GM12878 (cell line): ENCODE data around the gene HIVEP2. TPM values are rescaled to one million over a fixed set of nuclear protein-coding genes. Genes with fewer than 3 reads are reported as not detected.

ENCODE experiments used
- CBX5 ChIP-seq: sonication (generic); IDR thresholded peaks from 2 replicates; pipeline ENCODE4 v1.6.1; 2016; ENCODE audit warnings: low read depth, moderate library complexity, mild to moderate bottlenecking, inconsistent platforms
- CHD1 ChIP-seq: IDR thresholded peaks from 2 replicates; pipeline ENCODE4 v1.6.1; 2012; ENCODE audit warnings: low read depth, low read length, improper control_type of control experiment
- EZH2 ChIP-seq: IDR thresholded peaks from 2 replicates; pipeline ENCODE4 v1.6.1; 2012; ENCODE audit warnings: low read depth, mild to moderate bottlenecking, control low read depth, inconsistent platforms, low read length, borderline replicate concordance; ENCODE audit not compliant: control insufficient read depth
- HCFC1 ChIP-seq: fragments of 150-350 bp; IDR thresholded peaks from 2 replicates; pipeline ENCODE4 v1.6.1; 2014; ENCODE audit warnings: low read length
- KDM1A ChIP-seq: fragments of 200-600 bp; sonication (generic); IDR thresholded peaks from 2 replicates; pipeline ENCODE4 v1.6.1; 2016; ENCODE audit warnings: borderline replicate concordance
- MXI1 ChIP-seq: fragments of 150-350 bp; IDR thresholded peaks from 2 replicates; pipeline ENCODE4 v1.6.1; 2011; ENCODE audit warnings: low read depth, mild to moderate bottlenecking, inconsistent platforms, low read length, improper control_type of control experiment
- NRF1 ChIP-seq: conservative IDR thresholded peaks from 2 replicates; pipeline ENCODE4 v1.6.1; 2011; ENCODE audit warnings: mild to moderate bottlenecking, low read depth, low read length, improper control_type of control experiment
- POU2F2 ChIP-seq: IDR thresholded peaks from 3 replicates; pipeline ENCODE4 v1.6.1; 2011; ENCODE audit warnings: low read depth, mild to moderate bottlenecking, low read length, borderline replicate concordance
- RAD21 ChIP-seq: IDR thresholded peaks from 2 replicates; pipeline ENCODE4 v1.6.1; 2011; ENCODE audit warnings: mild to moderate bottlenecking, low read depth, low read length, moderate library complexity; ENCODE audit not compliant: insufficient read depth
- RB1 ChIP-seq: fragments of 450-650 bp; formaldehyde crosslinking; IDR thresholded peaks from 2 replicates; pipeline ENCODE4 v1.6.1; 2017; ENCODE audit warnings: mild to moderate bottlenecking, borderline replicate concordance
- SIN3A ChIP-seq: IDR thresholded peaks from 2 replicates; pipeline ENCODE4 v1.6.1; 2012; ENCODE audit warnings: low read depth, low read length, improper control_type of control experiment
- SREBF1 ChIP-seq: IDR thresholded peaks from 2 replicates; pipeline ENCODE4 v1.6.1; 2012; ENCODE audit warnings: mild to moderate bottlenecking, low read length
- SRF ChIP-seq, 2 experiments: IDR thresholded peaks; 2 replicates each; pipeline ENCODE4 v1.6.1; 2011; ENCODE audit warnings: low read depth in 2 of 2, low read length in 2 of 2, mild to moderate bottlenecking in 1 of 2, moderate library complexity in 1 of 2
- polyA plus RNA-seq, 11 experiments: library from polyadenylated mRNA; depleted of rRNA in 4 of 11; unstranded in 6 of 11; stranded (reverse) in 5 of 11; fragments of >200 nt; fragmentation: Nextera tagmentation in 4 of 11; fragmentation: Illumina TruSeq in 1 of 11; extraction: Ambion mirVana in 4 of 11; extraction: Trizol in 1 of 11; gene quantifications; 1 replicate in 1 of 11; 2 replicates in 10 of 11; pipeline versions ENCODE4 v1.2.1 to v1.2.3, GENCODE V29; 2011 to 2016; ENCODE audit warnings: inconsistent platforms in 2 of 11, missing spikeins in 2 of 11, low read depth in 1 of 11
- total RNA-seq, 4 experiments: library from RNA; depleted of rRNA in 3 of 4; stranded (reverse); fragments of >200 nt in 3 of 4; fragmentation: Illumina TruSeq in 1 of 4; extraction: Trizol in 1 of 4; gene quantifications; 2 replicates each; pipeline versions ENCODE4 v1.2.1 to v1.2.3, GENCODE V29; 2013 to 2021
- TF ChIP-seq, protein P1 (sequence below): IDR thresholded peaks from 2 replicates; pipeline ENCODE4 v1.6.1; 2012; ENCODE audit warnings: low read length, inconsistent platforms
- TF ChIP-seq, protein P2 (sequence below): fragments of 450-650 bp; IDR thresholded peaks from 2 replicates; pipeline ENCODE4 v1.6.1; 2014; ENCODE audit warnings: mild to moderate bottlenecking
- TF ChIP-seq, protein P3 (sequence below): IDR thresholded peaks from 2 replicates; pipeline ENCODE4 v1.6.1; 2012; ENCODE audit warnings: low read depth, low read length, improper control_type of control experiment
- TF ChIP-seq, protein P4 (sequence below): IDR thresholded peaks from 2 replicates; pipeline ENCODE4 v1.6.1; 2011; ENCODE audit warnings: mild to moderate bottlenecking, low read depth, low read length, moderate library complexity; ENCODE audit not compliant: insufficient replicate concordance
- TF ChIP-seq, protein P5 (sequence below): fragments of 450-650 bp; formaldehyde crosslinking; IDR thresholded peaks from 2 replicates; pipeline ENCODE4 v1.5.0; 2022; ENCODE audit warnings: mild to moderate bottlenecking, missing genetic modification characterization
- TF ChIP-seq, protein P6 (sequence below): fragments of 450-650 bp; IDR thresholded peaks from 2 replicates; pipeline ENCODE4 v1.6.1; 2018; ENCODE audit warnings: mild to moderate bottlenecking, low read depth, moderate library complexity; ENCODE audit not compliant: partially characterized antibody

HIVEP2 gene
- total and polyA plus RNA-seq, 10 of the 15 experiments (the other 5 are each of a cell fraction or from before 2014, with no cell fraction given), result 1.2 to 15.7 (median 10.2) TPM

DNA sequence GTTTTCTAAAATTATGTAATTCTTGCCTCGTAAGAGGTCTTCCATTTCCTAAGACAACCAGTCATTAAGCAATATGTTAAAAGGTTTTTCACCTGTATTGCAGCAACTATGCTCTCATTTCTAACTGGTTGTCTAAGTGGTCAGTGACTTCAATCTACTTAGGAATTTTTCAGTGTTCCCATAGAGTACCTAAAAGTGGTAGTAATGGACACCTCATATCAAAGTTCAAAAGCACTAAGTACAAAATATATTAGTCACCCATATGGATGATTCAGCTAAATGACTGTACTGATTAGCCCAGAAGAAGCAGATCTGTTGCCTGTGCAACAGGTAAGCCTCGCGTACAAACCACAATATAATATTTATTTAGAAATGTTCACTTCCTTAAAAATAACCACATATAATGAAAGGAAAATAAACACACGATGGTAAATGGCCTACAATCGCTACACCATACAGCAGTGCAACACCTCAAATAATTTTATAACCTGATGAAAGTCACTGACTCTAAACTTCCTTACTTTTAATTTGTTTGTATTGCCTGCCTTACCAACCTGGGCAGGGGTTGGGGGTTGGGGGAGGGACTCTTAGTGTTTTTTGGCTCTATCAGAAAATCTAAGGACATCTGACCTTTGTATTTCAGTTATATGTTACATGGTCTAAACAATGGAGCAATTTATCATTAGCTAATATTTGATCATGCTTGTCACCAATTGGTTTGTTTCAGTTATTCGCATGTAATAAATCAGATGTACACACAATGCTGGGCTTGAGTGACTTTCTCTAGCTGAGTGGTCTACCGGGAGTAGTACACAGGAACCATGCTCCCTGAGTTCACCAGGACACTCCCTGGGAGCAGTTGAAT is 105.9 kb downstream of the HIVEP2 start (continued):
- TF ChIP-seq, protein P1, sequence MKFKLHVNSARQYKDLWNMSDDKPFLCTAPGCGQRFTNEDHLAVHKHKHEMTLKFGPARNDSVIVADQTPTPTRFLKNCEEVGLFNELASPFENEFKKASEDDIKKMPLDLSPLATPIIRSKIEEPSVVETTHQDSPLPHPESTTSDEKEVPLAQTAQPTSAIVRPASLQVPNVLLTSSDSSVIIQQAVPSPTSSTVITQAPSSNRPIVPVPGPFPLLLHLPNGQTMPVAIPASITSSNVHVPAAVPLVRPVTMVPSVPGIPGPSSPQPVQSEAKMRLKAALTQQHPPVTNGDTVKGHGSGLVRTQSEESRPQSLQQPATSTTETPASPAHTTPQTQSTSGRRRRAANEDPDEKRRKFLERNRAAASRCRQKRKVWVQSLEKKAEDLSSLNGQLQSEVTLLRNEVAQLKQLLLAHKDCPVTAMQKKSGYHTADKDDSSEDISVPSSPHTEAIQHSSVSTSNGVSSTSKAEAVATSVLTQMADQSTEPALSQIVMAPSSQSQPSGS, result no peak; the same call in 1 of the 2 replicates
- TF ChIP-seq SRF (IDR thresholded peaks at IDR 0.05; ENCODE audit: low read depth in 2 of 2, low read length in 2 of 2) (no peak), EZH2 (no peak), HCFC1 (no peak), RB1 (no peak), CHD1 (no peak), CBX5 (no peak), MXI1 (no peak), SIN3A (no peak), NRF1 (no peak), SREBF1 (no peak), POU2F2 (no peak), RAD21 (no peak), KDM1A (no peak)
- TF ChIP-seq, protein P2, sequence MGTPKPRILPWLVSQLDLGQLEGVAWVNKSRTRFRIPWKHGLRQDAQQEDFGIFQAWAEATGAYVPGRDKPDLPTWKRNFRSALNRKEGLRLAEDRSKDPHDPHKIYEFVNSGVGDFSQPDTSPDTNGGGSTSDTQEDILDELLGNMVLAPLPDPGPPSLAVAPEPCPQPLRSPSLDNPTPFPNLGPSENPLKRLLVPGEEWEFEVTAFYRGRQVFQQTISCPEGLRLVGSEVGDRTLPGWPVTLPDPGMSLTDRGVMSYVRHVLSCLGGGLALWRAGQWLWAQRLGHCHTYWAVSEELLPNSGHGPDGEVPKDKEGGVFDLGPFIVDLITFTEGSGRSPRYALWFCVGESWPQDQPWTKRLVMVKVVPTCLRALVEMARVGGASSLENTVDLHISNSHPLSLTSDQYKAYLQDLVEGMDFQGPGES, result no peak
- TF ChIP-seq, protein P3, sequence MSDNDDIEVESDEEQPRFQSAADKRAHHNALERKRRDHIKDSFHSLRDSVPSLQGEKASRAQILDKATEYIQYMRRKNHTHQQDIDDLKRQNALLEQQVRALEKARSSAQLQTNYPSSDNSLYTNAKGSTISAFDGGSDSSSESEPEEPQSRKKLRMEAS, result no peak
- TF ChIP-seq, protein P4, sequence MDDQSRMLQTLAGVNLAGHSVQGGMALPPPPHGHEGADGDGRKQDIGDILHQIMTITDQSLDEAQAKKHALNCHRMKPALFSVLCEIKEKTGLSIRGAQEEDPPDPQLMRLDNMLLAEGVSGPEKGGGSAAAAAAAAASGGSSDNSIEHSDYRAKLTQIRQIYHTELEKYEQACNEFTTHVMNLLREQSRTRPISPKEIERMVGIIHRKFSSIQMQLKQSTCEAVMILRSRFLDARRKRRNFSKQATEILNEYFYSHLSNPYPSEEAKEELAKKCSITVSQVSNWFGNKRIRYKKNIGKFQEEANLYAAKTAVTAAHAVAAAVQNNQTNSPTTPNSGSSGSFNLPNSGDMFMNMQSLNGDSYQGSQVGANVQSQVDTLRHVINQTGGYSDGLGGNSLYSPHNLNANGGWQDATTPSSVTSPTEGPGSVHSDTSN, result no peak
- TF ChIP-seq, protein P5, sequence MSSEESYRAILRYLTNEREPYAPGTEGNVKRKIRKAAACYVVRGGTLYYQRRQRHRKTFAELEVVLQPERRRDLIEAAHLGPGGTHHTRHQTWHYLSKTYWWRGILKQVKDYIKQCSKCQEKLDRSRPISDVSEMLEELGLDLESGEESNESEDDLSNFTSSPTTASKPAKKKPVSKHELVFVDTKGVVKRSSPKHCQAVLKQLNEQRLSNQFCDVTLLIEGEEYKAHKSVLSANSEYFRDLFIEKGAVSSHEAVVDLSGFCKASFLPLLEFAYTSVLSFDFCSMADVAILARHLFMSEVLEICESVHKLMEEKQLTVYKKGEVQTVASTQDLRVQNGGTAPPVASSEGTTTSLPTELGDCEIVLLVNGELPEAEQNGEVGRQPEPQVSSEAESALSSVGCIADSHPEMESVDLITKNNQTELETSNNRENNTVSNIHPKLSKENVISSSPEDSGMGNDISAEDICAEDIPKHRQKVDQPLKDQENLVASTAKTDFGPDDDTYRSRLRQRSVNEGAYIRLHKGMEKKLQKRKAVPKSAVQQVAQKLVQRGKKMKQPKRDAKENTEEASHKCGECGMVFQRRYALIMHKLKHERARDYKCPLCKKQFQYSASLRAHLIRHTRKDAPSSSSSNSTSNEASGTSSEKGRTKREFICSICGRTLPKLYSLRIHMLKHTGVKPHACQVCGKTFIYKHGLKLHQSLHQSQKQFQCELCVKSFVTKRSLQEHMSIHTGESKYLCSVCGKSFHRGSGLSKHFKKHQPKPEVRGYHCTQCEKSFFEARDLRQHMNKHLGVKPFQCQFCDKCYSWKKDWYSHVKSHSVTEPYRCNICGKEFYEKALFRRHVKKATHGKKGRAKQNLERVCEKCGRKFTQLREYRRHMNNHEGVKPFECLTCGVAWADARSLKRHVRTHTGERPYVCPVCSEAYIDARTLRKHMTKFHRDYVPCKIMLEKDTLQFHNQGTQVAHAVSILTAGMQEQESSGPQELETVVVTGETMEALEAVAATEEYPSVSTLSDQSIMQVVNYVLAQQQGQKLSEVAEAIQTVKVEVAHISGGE (CRISPR knock-in tag), result no peak
- TF ChIP-seq, protein P6, sequence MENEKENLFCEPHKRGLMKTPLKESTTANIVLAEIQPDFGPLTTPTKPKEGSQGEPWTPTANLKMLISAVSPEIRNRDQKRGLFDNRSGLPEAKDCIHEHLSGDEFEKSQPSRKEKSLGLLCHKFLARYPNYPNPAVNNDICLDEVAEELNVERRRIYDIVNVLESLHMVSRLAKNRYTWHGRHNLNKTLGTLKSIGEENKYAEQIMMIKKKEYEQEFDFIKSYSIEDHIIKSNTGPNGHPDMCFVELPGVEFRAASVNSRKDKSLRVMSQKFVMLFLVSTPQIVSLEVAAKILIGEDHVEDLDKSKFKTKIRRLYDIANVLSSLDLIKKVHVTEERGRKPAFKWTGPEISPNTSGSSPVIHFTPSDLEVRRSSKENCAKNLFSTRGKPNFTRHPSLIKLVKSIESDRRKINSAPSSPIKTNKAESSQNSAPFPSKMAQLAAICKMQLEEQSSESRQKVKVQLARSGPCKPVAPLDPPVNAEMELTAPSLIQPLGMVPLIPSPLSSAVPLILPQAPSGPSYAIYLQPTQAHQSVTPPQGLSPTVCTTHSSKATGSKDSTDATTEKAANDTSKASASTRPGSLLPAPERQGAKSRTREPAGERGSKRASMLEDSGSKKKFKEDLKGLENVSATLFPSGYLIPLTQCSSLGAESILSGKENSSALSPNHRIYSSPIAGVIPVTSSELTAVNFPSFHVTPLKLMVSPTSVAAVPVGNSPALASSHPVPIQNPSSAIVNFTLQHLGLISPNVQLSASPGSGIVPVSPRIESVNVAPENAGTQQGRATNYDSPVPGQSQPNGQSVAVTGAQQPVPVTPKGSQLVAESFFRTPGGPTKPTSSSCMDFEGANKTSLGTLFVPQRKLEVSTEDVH, result no peak
